Mesendoderm (in vitro differentiated cells): ENCODE results near the gene TMEM202. TPM values are rescaled to one million over a fixed set of nuclear protein-coding genes. Genes with fewer than 3 reads are reported as not detected.

Experiments used
- DNase-seq: peaks from one replicate; pipeline ENCODE4 v3.0.0; 2013
- H2AK5ac ChIP-seq: 2 replicates; pipeline ENCODE4 v1.6.1; 2013; ENCODE audit warnings: low read length, inconsistent platforms
- H2BK120ac ChIP-seq: 2 replicates; pipeline ENCODE4 v1.6.1; 2013; ENCODE audit warnings: low read depth, mild to moderate bottlenecking, low read length, moderate library complexity, mixed read lengths
- H2BK15ac ChIP-seq: replicated peaks from 2 replicates; pipeline ENCODE4 v1.6.1; 2013; ENCODE audit warnings: low read depth, mild to moderate bottlenecking, moderate library complexity
- H2BK5ac ChIP-seq: 2 replicates; pipeline ENCODE4 v1.6.1; 2013; ENCODE audit warnings: low read length, inconsistent platforms
- H3K18ac ChIP-seq: 2 replicates; pipeline ENCODE4 v1.6.1; 2013; ENCODE audit warnings: mild to moderate bottlenecking, low read length, mixed read lengths
- H3K23ac ChIP-seq: one replicate; pipeline ENCODE4 v1.6.1; 2013; ENCODE audit warnings: low read length
- H3K27ac ChIP-seq: 2 replicates; pipeline ENCODE4 v1.5.1; 2013; ENCODE audit warnings: low read depth, mild to moderate bottlenecking, inconsistent platforms, low read length, moderate library complexity
- H3K27me3 ChIP-seq: 2 replicates; pipeline ENCODE4 v1.6.1; 2013; ENCODE audit warnings: low read length, control low read depth, mild to moderate bottlenecking, inconsistent platforms; ENCODE audit not compliant: insufficient read depth, poor library complexity
- H3K36me3 ChIP-seq: 2 replicates; pipeline ENCODE4 v1.6.1; 2013; ENCODE audit warnings: low read length, inconsistent platforms; ENCODE audit not compliant: control insufficient read depth, insufficient read depth
- H3K4ac ChIP-seq: one replicate; pipeline ENCODE4 v1.6.1; 2013; ENCODE audit warnings: low read depth, mild to moderate bottlenecking, low read length, moderate library complexity
- H3K4me1 ChIP-seq: 2 replicates; pipeline ENCODE4 v1.6.1; 2013; ENCODE audit warnings: low read depth, low read length, inconsistent platforms; ENCODE audit not compliant: control insufficient read depth
- H3K4me2 ChIP-seq: 2 replicates; pipeline ENCODE4 v1.6.1; 2013; ENCODE audit warnings: low read length
- H3K4me3 ChIP-seq: 2 replicates; pipeline ENCODE4 v1.5.1; 2013; ENCODE audit warnings: mild to moderate bottlenecking, low read length
- H3K56ac ChIP-seq: one replicate; pipeline ENCODE4 v1.6.1; 2013; ENCODE audit warnings: low read length
- H3K79me1 ChIP-seq: 2 replicates; pipeline ENCODE4 v1.6.1; 2013; ENCODE audit warnings: low read length, inconsistent platforms
- H3K79me2 ChIP-seq: 2 replicates; pipeline ENCODE4 v1.6.1; 2013; ENCODE audit warnings: mild to moderate bottlenecking, low read length; ENCODE audit not compliant: control insufficient read depth, insufficient read depth
- H3K9ac ChIP-seq: 2 replicates; pipeline ENCODE4 v1.6.1; 2013; ENCODE audit warnings: low read length, inconsistent platforms
- H4K5ac ChIP-seq: one replicate; pipeline ENCODE4 v1.6.1; 2013; ENCODE audit warnings: low read length
- H4K8ac ChIP-seq: one replicate; pipeline ENCODE4 v1.6.1; 2013; ENCODE audit warnings: low read depth, mild to moderate bottlenecking, control low read depth, low read length, moderate library complexity
- WGBS: extraction: QIAGEN DNeasy Blood & Tissue Kit; methylation state at CpG from one replicate; pipeline ENCODE4 v1.1.7; 2013; ENCODE audit warnings: low lambda C conversion rate, missing lambda C conversion rate; ENCODE audit not compliant: insufficient coverage; ENCODE audit errors: extremely low coverage; 5-methylcytosine and 5-hydroxymethylcytosine counted together
- polyA plus RNA-seq, 2 experiments: library from polyadenylated mRNA; stranded (reverse); fragments of 200-250 nt; gene quantifications; one replicate each; pipeline ENCODE4 v1.2.3, GENCODE V29; 2013

The TMEM202 gene
- not detected for polyA plus RNA-seq (2013, experiment 1 of 2)
- not detected for polyA plus RNA-seq (2013, experiment 2 of 2)

- Histone ChIP-seq H2AK5ac (no peak within 1 kb of the TSS), H3K56ac (no peak within 1 kb of the TSS), H3K4me2 (no peak within 1 kb of the TSS), H4K8ac (no peak within 1 kb of the TSS), H4K5ac (no peak within 1 kb of the TSS), H2BK120ac (no peak within 1 kb of the TSS), H2BK15ac (no peak within 1 kb of the TSS), H3K27me3 (no peaks in the 10 kb centered on the region), H3K18ac (no peak within 1 kb of the TSS), H3K4me1 (no peaks in the 10 kb centered on the region), H3K36me3 (no peaks in the 10 kb centered on the region), H3K9ac (no peak within 1 kb of the TSS), H2BK5ac (no peak within 1 kb of the TSS), H3K79me2 (no peaks in the 10 kb centered on the region), H3K79me1 (no peaks in the 10 kb centered on the region), H3K4me3 (no peak within 1 kb of the TSS), H3K27ac (no peak within 1 kb of the TSS), H3K23ac (no peak within 1 kb of the TSS), H3K4ac (no peak within 1 kb of the TSS)
- DNase-seq, result no peak
- WGBS, result no CpG with 5 or more reads among the region's 4 CpGs
Measured at GRCh38 chr15:72397796-72398588, at the start of gene TMEM202. TSS of gene TMEM202 (plus strand) at chr15:72398305. CDS start at chr15:72398327, 22 bp downstream.

GRCh38 chr15:72353266-72353665 is 44.8 kb upstream of the TMEM202 start:
- DNase-seq, result no peak
- H3K23ac ChIP-seq, result no peak overlapping the region
- H4K5ac ChIP-seq, result no peak overlapping the region
- no peak overlapping the region for H3K9ac ChIP-seq
- no peak overlapping the region for H3K27ac ChIP-seq
- no peak overlapping the region for H3K18ac ChIP-seq
- WGBS, result no CpG with 5 or more reads among the region's 2 CpGs
- no peak overlapping the region for H3K4me3 ChIP-seq
- H4K8ac ChIP-seq, result no peak overlapping the region
- no peak overlapping the region for H2BK15ac ChIP-seq
- no peaks in the 10 kb centered on the region for H3K4me1 ChIP-seq
- no peaks in the 10 kb centered on the region for H3K27me3 ChIP-seq
- H3K79me1 ChIP-seq, result peaks cover 4% of the 10 kb centered on the region
- H2BK120ac ChIP-seq, result no peak overlapping the region
- peaks cover 3% of the 10 kb centered on the region for H3K36me3 ChIP-seq
- H3K4ac ChIP-seq, result no peak overlapping the region
- H3K79me2 ChIP-seq, result no peaks in the 10 kb centered on the region
- H3K56ac ChIP-seq, result no peak overlapping the region
- no peak overlapping the region for H3K4me2 ChIP-seq
- H2BK5ac ChIP-seq, result no peak overlapping the region
- H2AK5ac ChIP-seq, result no peak overlapping the region

- Histone ChIP-seq H3K56ac (no peak overlapping the region), H3K4me3 (no peak overlapping the region), H2BK120ac (no peak overlapping the region), H3K36me3 (no peaks in the 10 kb centered on the region), H3K79me2 (no peaks in the 10 kb centered on the region), H3K4me2 (no peak overlapping the region), H2BK15ac (no peak overlapping the region), H3K27ac (no peak overlapping the region), H3K79me1 (peaks cover 8% of the 10 kb centered on the region), H4K5ac (no peak overlapping the region), H3K4ac (no peak overlapping the region), H4K8ac (no peak overlapping the region), H3K4me1 (no peaks in the 10 kb centered on the region), H2BK5ac (no peak overlapping the region), H3K23ac (no peak overlapping the region), H2AK5ac (no peak overlapping the region), H3K9ac (no peak overlapping the region), H3K27me3 (no peaks in the 10 kb centered on the region), H3K18ac (no peak overlapping the region)
- DNase-seq, result no peak
- WGBS, result no CpG with 5 or more reads among the region's 1 CpG
Measured at GRCh38 chr15:72354496-72354895, 43.6 kb upstream of the TMEM202 start.

GRCh38 chr15:72358121-72358520 is 40.0 kb upstream of the TMEM202 start:
- Histone ChIP-seq H3K79me1 (peaks cover 10% of the 10 kb centered on the region), H2BK120ac (no peak overlapping the region), H3K9ac (no peak overlapping the region), H3K56ac (no peak overlapping the region), H3K36me3 (no peaks in the 10 kb centered on the region), H4K5ac (no peak overlapping the region), H3K18ac (no peak overlapping the region), H2AK5ac (no peak overlapping the region), H2BK15ac (no peak overlapping the region), H3K4me1 (no peaks in the 10 kb centered on the region), H3K4me3 (no peak overlapping the region), H2BK5ac (no peak overlapping the region), H3K4me2 (no peak overlapping the region), H3K27me3 (no peaks in the 10 kb centered on the region), H3K79me2 (no peaks in the 10 kb centered on the region), H4K8ac (no peak overlapping the region), H3K27ac (no peak overlapping the region), H3K4ac (no peak overlapping the region), H3K23ac (no peak overlapping the region)
- WGBS, result no CpG with 5 or more reads among the region's 3 CpGs
- DNase-seq, result no peak

GRCh38 chr15:72358650-72359171 is 39.4 kb upstream of the TMEM202 start:
- no CpG with 5 or more reads among the region's 7 CpGs for WGBS
- no peak overlapping the region for H3K4me2 ChIP-seq
- H3K4ac ChIP-seq, result no peak overlapping the region
- no peaks in the 10 kb centered on the region for H3K4me1 ChIP-seq
- H4K8ac ChIP-seq, result no peak overlapping the region
- no peak overlapping the region for H2BK5ac ChIP-seq
- no peak overlapping the region for H3K23ac ChIP-seq
- no peak overlapping the region for H3K9ac ChIP-seq
- H2BK120ac ChIP-seq, result no peak overlapping the region
- H3K27me3 ChIP-seq, result no peaks in the 10 kb centered on the region
- no peak overlapping the region for H3K4me3 ChIP-seq
- H3K36me3 ChIP-seq, result no peaks in the 10 kb centered on the region
- no peak for DNase-seq
- H3K27ac ChIP-seq, result no peak overlapping the region
- H3K79me1 ChIP-seq, result peaks cover 12% of the 10 kb centered on the region
- no peaks in the 10 kb centered on the region for H3K79me2 ChIP-seq
- H4K5ac ChIP-seq, result no peak overlapping the region
- no peak overlapping the region for H2AK5ac ChIP-seq
- no peak overlapping the region for H3K56ac ChIP-seq
- no peak overlapping the region for H2BK15ac ChIP-seq
- no peak overlapping the region for H3K18ac ChIP-seq
